Body of pancreas (tissue), 4 donors: Measurements from ENCODE around the gene KIF18B. TPM values are rescaled to one million over a fixed set of nuclear protein-coding genes. Genes with fewer than 3 reads are reported as not detected.
"Not testable (repeated sequence)": the region's sequence is repeated elsewhere in the genome, so short reads cannot be mapped to it uniquely, and the experiment has no call there.

Experiments
- ATAC-seq: fragments of 150-250 bp; one replicate; pipeline ENCODE4 v1.9.1; 2016
- DNase-seq, 4 donors: peaks; one replicate each; pipeline ENCODE4 v3.0.0-alpha.2; 2019
- H3K27ac ChIP-seq, 4 donors: fragments of 200-600 bp; sonication (generic); 1 replicate in 3 of 4; 2 replicates in 1 of 4; pipeline versions ENCODE4 v1.5.1 to v1.6.1; 2016 to 2019; ENCODE audit warnings: mild to moderate bottlenecking in 1 of 4, mixed read lengths in 1 of 4, moderate library complexity in 1 of 4
- H3K27me3 ChIP-seq, 2 donors: fragments of 200-600 bp; sonication (generic); one replicate each; pipeline ENCODE4 v1.6.0; 2016; ENCODE audit warnings: mild to moderate bottlenecking in 1 of 2
- H3K36me3 ChIP-seq, 2 donors: fragments of 200-600 bp; sonication (generic); replicated peaks in 1 of 2; 2 replicates each; pipeline ENCODE4 v1.5.1; 2016; ENCODE audit warnings: low read depth in 2 of 2; ENCODE audit not compliant: insufficient read depth in 1 of 2
- H3K4me1 ChIP-seq: fragments of 200-600 bp; sonication (generic); one replicate; pipeline ENCODE4 v1.6.0; 2016
- H3K4me3 ChIP-seq, 2 donors: fragments of 200-600 bp; sonication (generic); 1 replicate in 1 of 2; 2 replicates in 1 of 2; pipeline ENCODE4 v1.5.1; 2016 to 2019
- H3K9me3 ChIP-seq, 3 donors: fragments of 200-600 bp; sonication (generic); 1 replicate in 2 of 3; 2 replicates in 1 of 3; pipeline ENCODE4 v1.5.1; 2016
- CTCF ChIP-seq, 7 experiments: fragments of 450-650 bp in 4 of 7; fragments of 200-600 bp in 3 of 7; sonication (generic) in 3 of 7; IDR thresholded peaks; one replicate each; pipeline ENCODE4 v1.5.1; 2016 to 2019; ENCODE audit warnings: antibody characterized with exemption in 7 of 7
- POLR2A ChIP-seq, 3 donors: fragments of 450-650 bp; IDR thresholded peaks; one replicate each; pipeline ENCODE4 v1.6.1; 2016; ENCODE audit warnings: antibody characterized with exemption in 3 of 3, mild to moderate bottlenecking in 2 of 3
- WGBS, 2 donors: methylation state at CpG; one replicate each; pipeline ENCODE4 v1.1.5; 2017; 5-methylcytosine and 5-hydroxymethylcytosine counted together
- intact Hi-C: fragments of 100-400 bp; cut with DNase I; formaldehyde crosslinking; loops from one replicate; pipeline ENCODE4 v1.15.1; 2023
- total RNA-seq, 2 donors: library from RNA; depleted of rRNA; stranded (reverse); fragments of >200 nt; gene quantifications; one replicate each; pipeline ENCODE4 v1.1.0, GENCODE V29; 2016

The KIF18B gene
- total RNA-seq, 2 donors from 2014 or later, result 0.26 TPM; not detected in 1

- intact Hi-C loops, result no loop called here
- Histone ChIP-seq H3K27ac (no peak overlapping the region), H3K27me3 (peaks cover 0 to 6% of the 10 kb centered on the region in 2 donors), H3K9me3 (no peaks in the 10 kb centered on the region), H3K4me1 (peaks cover 4% of the 10 kb centered on the region), H3K4me3 (no peak overlapping the region), H3K36me3 (no peaks in the 10 kb centered on the region)
- no peak for TF ChIP-seq POLR2A (IDR thresholded peaks at IDR 0.05)
- no peak for TF ChIP-seq CTCF (IDR thresholded peaks at IDR 0.05)
- DNase-seq (no peak), ATAC-seq (no peak)
- WGBS, 2 donors, result 49 to 54% methylated on average over 7 to 8 of the region's 8 CpGs
Observed at GRCh38 chr17:44955674-44956425, 8.3 kb upstream of the KIF18B start.

- WGBS, 2 donors, result 67 to 76% methylated on average over 6 of the region's 6 CpGs
- no peaks in the 10 kb centered on the region for H3K36me3 ChIP-seq
- intact Hi-C loops, result no loop called here
Observed at GRCh38 chr17:44952946-44953475, 5.4 kb upstream of the KIF18B start.

GRCh38 chr17:44948315-44948795 is 782 bp upstream of the KIF18B start:
- Histone ChIP-seq H3K36me3 (no peaks in the 10 kb centered on the region), H3K27me3 (no peaks in the 10 kb centered on the region), H3K4me1 (peaks cover 12% of the 10 kb centered on the region), H3K27ac (peak overlapping the region in 1 of 4 donors; percentile 56), H3K4me3 (peak overlapping the region in 1 of 2 donors; percentile 30), H3K9me3 (no peaks in the 10 kb centered on the region)
- ATAC-seq, result no peak
- peak in 1 of 4 donors; percentile 5 for DNase-seq
- TF ChIP-seq POLR2A (IDR thresholded peaks at IDR 0.05), result no peak
- TF ChIP-seq CTCF (IDR thresholded peaks at IDR 0.05), result no peak
- WGBS, 2 donors, result 56 to 58% methylated on average over 7 of the region's 7 CpGs
- intact Hi-C loops, result no loop called here

More at GRCh38 chr17:44952946-44953475, 5.4 kb upstream of the KIF18B start:
- H3K4me1 ChIP-seq, result peaks cover 4% of the 10 kb centered on the region
- H3K4me3 ChIP-seq, result no peak overlapping the region
- H3K27me3 ChIP-seq, result no peaks in the 10 kb centered on the region
- no peaks in the 10 kb centered on the region for H3K9me3 ChIP-seq
- TF ChIP-seq POLR2A (IDR thresholded peaks at IDR 0.05), result no peak
- TF ChIP-seq CTCF (IDR thresholded peaks at IDR 0.05), result no peak
- ATAC-seq, result no peak
- H3K27ac ChIP-seq, result no peak overlapping the region
- DNase-seq, result no peak

- peaks cover 28% of the 10 kb centered on the region for H3K4me1 ChIP-seq
- H3K36me3 ChIP-seq, DNase-seq, intact Hi-C loops, H3K27ac ChIP-seq, ATAC-seq, H3K4me3 ChIP-seq, H3K27me3 ChIP-seq, H3K9me3 ChIP-seq: not testable (repeated sequence)
- 86 to 89% methylated on average over 10 of the region's 10 CpGs for WGBS, 2 donors
Observed at GRCh38 chr17:44945652-44946051, 1.9 kb downstream of the KIF18B start.

- Histone ChIP-seq H3K27ac (peak overlapping the region in 1 of 4 donors; percentile 25), H3K9me3 (no peaks in the 10 kb centered on the region), H3K36me3 (no peaks in the 10 kb centered on the region), H3K4me1 (peaks cover 25% of the 10 kb centered on the region), H3K4me3 (no peak overlapping the region), H3K27me3 (no peaks in the 10 kb centered on the region)
- TF ChIP-seq POLR2A (IDR thresholded peaks at IDR 0.05), result no peak
- TF ChIP-seq CTCF (IDR thresholded peaks at IDR 0.05), result no peak
- WGBS, 2 donors, result 66 to 82% methylated on average over 4 of the region's 4 CpGs
- DNase-seq, result no peak
- intact Hi-C loops, result no loop called here
- ATAC-seq, result no peak
Observed at GRCh38 chr17:44942456-44942855, 5.1 kb downstream of the KIF18B start.
